Uterus (tissue), 2 donors: ENCODE results near the gene SLC35A4.

Experiments
- POLR2A ChIP-seq, 2 donors: fragments of 450-650 bp; IDR thresholded peaks; one replicate each; pipeline ENCODE4 v1.6.1; 2016; ENCODE audit warnings: antibody characterized with exemption in 2 of 2, mild to moderate bottlenecking in 1 of 2, moderate library complexity in 1 of 2
- TF ChIP-seq, protein P1 (sequence below), 4 experiments: fragments of 200-600 bp in 2 of 4; fragments of 450-650 bp in 2 of 4; sonication (generic) in 2 of 4; IDR thresholded peaks; one replicate each; pipeline ENCODE4 v1.5.1; 2016 to 2019; ENCODE audit warnings: antibody characterized with exemption in 4 of 4, mild to moderate bottlenecking in 2 of 4, moderate library complexity in 1 of 4

DNA sequence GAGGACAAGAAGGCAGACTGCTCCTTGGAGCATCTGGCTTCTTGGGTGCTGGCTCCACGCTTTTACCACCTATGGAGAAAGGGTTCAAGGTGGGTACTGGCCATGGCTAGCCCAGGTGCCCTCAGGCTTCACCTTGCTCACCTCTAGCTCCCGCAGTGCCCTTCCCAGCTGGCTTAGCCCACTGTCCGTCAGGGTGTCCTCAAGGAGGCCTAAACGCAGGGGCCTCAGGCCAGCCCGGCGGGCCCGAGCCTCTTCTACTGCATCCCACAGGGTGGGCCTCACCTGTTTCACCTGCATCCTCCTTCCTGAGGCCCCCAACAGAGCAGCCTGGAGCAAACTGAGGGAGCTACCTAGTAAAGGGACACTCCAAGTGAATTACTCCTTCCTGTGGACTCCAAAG is 9.1 kb downstream of the SLC35A4 start:
- TF ChIP-seq, protein P1, sequence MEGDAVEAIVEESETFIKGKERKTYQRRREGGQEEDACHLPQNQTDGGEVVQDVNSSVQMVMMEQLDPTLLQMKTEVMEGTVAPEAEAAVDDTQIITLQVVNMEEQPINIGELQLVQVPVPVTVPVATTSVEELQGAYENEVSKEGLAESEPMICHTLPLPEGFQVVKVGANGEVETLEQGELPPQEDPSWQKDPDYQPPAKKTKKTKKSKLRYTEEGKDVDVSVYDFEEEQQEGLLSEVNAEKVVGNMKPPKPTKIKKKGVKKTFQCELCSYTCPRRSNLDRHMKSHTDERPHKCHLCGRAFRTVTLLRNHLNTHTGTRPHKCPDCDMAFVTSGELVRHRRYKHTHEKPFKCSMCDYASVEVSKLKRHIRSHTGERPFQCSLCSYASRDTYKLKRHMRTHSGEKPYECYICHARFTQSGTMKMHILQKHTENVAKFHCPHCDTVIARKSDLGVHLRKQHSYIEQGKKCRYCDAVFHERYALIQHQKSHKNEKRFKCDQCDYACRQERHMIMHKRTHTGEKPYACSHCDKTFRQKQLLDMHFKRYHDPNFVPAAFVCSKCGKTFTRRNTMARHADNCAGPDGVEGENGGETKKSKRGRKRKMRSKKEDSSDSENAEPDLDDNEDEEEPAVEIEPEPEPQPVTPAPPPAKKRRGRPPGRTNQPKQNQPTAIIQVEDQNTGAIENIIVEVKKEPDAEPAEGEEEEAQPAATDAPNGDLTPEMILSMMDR (IDR thresholded peaks at IDR 0.05), result no peak
- TF ChIP-seq POLR2A (IDR thresholded peaks at IDR 0.05), result no peak
